NCI-H2196 (cell line): ENCODE results near the gene ADK.
"Not testable (repeated sequence)": the region's sequence is repeated elsewhere in the genome, so short reads cannot be mapped to it uniquely, and the experiment has no call there.

ENCODE experiments used
- DNase-seq: peaks from one replicate; lab custom pipeline; 2025; ENCODE audit not compliant: unreplicated experiment; lab: John Stamatoyannopoulos, UW

The ADK gene

DNA sequence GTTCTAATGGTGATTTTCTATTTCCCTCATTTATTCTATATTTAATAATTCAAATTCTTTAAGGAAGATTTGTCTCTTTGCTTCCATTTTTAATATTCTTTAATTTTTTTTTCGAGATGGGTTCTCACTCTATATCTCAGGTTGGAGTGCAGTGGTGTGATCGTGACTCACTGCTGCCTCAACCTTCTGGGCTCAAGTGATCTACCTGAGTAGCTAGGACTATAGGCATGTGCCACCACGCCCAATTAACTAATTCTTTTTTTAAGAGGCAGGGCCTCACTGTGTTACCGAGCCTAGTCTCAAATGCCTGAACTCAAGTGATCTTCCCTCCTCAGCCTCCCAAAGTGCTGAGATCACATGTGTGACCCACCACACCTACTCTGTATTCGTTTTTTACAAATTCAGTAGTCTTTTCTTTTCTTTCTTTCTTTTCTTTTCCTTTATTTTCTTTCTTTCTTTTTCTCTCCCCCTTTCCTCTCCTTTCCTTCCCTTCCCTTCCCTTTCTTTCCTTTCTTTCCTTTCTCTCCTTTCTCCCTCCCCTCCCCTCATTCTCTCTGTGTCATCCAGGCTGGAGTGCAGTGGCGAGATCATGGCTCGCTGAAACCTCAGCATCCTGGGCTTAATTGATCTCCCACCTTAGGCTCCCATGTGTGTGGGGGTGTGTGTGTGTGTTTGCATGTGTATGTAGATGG is 323.1 kb downstream of the ADK start:
- no peak for DNase-seq

DNA sequence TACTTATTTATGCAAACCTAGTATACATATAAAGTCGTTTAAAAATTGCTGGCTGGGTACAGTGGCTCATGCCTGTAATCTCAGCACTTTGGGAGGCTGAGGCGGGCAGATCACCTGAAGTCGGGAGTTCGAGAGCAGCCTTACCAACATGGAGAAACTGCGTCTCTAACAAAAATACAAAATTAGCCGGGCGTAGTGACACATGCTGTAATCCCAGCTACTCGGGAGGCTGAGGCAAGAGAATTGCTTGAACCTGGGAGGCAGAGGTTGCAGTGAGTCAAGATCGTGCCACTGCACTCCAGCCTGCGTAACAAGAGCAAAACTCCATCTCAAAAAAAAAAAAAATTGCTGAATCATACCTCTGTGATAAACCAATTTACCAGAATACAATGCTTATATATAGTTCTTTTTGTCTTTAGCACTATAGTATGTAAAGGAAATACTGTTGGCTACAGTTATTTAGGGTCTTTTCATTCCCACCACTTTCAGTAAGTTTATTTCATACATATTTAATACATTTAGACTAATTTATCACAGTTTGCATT is 325.2 kb downstream of the ADK start:
- DNase-seq, result not testable (repeated sequence)

DNA sequence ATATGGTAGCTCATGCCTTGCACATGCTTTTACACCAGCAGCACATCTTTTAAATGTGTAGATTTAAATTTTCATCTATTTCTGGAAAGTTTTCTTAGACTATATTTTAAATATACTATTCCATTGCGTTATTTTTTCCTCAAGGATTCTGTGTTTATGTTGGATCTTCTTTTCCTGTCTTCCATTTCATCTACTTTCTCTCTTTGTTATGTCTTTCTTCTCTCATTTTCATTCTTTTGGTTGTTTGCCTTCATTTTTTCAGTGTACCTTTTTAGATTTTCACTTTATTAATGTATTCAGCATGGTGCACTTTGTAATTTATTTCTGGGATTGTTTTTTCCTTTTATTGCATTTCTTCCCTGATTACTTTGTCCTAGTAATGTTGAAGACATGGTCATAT is 329.8 kb downstream of the ADK start:
- no peak for DNase-seq

DNA sequence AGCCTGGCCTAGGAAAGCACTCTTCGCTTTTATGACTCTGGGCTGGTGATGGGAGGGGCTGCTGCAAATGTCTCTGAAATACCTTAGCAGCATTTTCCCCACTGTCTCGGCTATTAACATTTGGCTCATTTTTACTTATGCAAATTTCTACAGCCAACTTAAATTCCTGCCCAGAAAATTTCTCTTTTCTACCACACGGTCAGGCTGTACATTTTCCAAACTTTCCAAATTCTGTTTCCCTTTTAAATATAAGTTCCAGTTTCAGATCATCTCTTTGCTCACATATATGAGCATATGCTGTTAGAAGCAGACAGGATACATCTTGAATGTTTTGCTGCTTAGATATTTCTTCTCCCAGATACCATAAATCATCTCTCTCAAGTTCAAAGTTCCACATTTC is 332.3 kb downstream of the ADK start:
- DNase-seq, result no peak

DNA sequence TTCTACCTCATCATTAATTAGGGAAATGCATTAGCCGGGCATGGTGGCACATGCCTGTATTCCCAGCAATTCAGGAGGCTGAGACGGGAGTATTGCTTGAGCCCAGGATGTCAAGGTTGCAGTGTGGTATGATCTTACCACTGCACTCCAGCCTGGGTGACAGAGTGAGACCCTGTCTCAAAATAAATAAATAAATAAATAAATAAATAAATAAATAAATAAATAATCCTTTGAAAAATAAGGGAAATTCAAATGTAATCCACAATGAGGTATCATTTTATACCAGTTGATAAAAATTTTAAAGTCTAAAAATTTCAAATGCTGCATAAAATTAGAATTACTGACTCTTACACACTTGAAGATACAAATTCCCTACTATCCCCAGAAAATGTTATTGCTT is 334.3 kb downstream of the ADK start:
- DNase-seq, result no peak

DNA sequence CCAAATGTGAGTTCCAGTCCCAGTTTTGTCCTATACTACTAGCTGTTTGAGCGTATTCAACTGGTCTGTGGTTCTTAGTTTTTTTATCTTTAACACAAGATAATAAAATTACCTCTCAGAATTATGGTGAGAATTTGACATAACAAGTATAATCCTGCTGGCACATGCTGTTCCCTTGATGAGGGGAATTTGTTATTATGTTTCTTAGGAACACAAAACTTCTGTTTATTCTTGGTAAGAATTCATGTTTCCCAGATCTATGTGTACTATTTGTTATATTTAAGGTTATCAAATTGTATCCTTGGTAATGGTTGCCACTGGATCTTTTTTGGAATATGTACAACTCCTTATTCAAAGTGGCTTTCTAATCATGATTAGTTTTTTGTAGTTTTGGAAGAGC is 335.6 kb downstream of the ADK start:
- no peak for DNase-seq

DNA sequence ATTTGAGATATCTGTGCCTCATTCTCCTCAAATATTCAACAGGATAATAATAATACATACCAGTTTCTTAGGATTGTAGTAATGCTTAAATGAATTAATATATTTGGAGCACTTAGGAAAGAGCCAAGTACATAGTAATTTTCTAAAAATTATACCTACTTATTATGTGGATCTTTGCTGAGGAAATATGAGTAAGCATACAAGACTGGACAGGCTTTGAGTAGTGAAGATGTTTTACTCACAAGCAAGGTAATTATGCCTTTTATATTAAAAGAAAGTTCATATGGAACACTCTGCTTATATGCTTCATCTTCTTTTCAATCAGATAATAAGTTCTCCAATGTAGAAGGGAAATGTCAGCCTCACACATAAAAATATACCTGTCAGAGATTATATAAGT is 337.9 kb downstream of the ADK start:
- no peak for DNase-seq

DNA sequence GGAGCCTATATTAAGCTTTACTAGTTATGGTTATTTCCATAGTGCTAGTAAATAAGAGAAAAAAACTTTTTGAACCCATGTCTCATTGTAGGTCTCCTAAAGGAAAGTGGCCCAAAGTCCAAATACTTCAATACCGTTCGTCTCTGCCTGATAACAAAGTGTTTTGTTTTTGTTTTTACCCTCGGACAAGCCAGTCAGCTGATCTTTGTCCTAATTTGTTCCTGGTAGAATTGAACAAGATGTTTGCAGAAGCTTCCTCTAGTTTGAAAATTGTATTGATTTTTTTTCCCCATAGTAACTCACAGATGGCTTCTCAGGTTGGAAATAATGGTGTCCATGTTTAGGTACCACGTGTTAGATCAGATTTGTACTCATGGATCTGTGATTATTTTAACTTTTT is 339.5 kb downstream of the ADK start:
- no peak for DNase-seq

DNA sequence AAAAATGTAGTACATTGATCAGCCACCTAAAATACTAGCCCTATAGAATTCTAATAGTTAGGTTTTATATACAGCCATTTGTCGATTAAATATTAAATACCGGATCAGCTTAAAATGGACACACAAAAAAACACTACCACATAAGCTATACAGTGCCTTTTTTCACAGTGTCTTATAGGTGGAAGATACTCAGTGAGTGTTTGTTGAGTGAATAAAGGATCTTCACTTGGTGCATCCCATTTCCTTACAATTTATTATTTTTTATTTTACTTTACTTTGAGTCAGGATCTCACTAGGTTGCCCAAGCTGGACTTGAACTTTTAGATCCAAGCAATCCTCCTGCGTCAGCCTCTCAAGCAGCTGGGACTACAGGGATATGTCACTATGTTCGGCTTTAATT is 340.0 kb downstream of the ADK start:
- DNase-seq, result no peak

DNA sequence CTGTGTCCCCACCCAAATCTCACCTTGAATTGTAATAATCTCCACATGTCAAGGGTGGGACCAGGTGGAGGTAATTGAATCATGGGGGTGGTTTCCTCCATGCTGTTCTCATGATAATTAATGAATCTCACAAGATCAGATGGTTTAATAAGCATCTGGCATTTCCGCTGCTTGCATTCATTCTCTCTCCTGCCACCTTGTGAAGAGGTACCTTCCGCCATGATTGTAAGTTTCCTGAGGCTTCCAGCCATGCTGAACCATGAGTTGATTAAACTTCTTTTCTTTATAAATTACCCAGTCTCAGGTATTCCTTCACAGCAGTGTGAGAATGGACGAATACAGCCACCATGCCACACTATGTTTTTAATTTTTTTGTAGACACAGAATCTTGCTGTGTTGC is 345.3 kb downstream of the ADK start:
- not testable (repeated sequence) for DNase-seq

DNA sequence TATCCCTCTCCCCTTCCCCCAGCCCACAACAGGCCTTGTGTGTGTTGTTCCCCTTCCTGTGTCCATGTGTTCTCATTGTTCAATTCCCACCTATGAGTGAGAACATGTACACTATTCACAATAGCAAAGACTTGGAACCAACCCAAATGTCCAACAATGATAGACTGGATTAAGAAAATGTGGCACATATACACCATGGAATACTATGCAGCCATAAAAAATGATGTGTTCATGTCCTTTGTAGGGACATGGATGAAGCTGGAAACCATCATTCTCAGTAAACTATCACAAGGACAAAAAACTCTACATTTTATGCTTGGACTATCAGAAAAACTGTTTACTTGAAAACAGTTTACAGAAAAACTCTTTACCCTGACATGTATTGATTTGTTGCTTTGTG is 347.6 kb downstream of the ADK start:
- not testable (repeated sequence) for DNase-seq

DNA sequence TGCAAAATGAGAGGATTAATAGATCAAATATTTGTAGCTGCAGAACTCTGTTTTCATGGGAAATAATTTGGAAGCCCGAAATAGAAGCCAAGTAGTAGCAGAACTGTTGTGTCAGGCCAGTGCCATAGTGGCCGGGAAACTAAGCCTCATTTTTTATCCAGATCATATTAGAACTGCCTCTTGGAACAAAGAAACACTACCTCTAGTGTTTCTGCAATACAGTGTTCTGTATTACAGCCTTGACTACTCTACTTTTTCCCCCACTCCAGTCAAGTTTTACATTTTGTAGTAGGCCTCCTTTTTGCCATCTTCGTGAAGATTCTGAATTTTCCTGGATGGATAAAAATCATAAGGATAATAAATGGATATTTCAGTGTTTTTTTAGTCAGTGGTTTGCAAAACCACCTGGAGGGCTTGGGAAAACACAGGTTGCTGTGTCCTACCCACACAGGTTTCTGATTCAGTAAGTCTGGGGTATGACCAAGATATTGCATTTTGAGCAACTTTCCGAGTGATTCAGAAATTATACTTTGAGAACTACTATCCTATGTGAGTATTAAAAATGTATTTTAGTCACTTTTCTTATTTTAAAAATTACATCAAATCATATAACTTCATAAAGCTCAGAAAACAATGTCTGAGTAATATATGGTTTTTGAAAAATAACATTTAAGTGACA is 349.1 kb downstream of the ADK start:
- no peak for DNase-seq

DNA sequence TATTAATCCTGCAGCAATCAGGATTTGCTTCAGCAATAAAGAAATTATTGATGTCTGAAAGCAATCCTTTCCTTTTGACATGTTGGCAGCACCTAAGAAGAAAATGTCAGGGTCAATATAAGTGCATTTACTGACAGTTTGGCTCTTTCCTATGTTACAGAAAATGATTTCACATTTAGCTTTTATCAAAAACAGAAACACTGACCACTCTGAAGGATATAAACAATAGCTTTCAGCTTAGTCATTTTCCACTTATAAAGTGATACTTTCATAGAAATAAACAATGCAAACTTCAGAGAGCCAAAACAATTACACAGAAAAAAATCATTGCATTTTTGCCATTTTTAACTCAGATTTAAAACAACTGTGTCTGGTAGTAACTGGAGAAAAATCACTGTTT is 349.8 kb downstream of the ADK start:
- no peak for DNase-seq

DNA sequence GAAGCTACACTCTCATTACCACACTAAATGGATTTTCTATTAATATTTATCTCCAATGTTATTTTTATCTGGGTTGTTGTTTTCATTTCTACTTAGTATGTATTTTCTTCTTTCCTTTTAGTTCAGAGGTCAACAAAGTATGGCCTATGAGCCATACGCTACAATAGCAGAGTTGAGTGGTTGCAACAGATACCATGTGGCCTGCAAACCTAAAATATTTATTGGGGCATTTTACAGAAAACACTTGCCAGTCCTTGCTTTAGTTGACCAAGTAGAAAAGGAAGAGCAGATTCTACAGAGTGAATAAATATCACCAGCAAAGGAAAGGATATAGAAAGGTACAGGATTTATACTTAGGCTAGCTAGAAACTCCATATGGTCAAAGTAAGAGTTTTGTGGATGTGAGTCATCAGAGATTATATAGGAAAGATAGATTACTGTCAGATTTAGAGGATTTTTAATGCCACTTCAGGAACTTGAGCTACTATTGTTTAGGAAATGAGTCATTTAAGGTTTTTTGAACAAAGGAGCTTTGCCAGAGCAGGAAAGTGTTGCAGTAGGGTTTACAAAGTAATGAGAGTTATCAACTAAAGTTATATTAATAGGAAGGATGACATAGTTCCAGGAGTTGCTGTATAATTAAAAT is 352.1 kb downstream of the ADK start:
- DNase-seq, result no peak

DNA sequence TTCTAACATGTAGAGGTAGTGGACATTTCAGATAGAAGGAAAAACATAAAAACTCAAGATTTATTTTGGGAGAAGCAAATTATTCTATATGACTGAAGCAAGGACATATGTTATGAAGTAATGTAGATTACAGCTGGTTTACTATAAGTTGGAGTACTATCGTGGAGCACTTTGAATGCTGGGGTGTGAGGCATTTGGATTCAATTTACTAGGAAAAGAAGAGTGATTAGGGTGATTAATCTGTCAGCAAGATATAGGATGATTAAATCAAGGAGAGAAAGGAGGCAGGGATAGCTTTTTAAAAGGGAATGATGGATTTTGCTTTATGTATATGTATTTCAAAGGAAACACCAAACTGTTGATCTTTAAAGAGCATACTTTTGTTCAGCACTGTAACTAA is 356.9 kb downstream of the ADK start:
- no peak for DNase-seq

DNA sequence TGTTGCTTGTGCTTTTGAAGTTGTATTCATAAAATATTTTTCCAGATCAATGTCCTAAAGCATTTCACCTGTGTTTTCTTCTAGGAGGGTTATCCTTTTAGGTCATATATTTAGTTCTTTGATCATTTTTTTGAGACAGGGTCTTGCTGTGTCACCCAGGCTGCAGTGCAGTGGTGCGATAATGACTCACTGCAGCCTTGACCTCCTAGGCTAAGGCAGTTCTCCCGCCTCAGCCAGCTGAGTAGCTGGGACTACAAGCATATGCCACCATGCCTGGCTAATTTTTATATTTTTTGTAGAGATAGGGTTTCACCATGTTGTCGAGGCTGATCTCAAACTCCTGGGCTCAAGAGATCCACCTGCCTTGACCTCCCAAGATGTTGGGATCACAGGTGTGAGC is 359.6 kb downstream of the ADK start:
- no peak for DNase-seq

DNA sequence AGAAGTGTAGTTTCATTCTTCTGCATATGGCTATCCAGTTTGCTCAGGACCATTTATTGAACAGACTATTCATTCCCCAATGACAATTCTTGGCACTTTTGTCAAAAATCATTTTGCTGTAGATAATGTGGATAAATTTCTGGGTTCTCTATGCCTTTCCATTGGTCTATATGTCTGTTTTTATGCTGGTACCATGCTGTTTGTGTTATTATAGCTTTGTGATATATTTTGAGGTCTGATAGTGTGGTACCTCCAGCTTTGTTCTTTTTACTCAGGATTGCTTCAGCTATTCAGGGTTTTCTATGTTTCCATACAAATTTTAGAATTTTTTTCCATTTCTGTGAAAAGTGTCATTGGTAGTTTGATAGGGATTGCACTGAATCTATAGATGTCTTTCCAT is 360.0 kb downstream of the ADK start:
- DNase-seq, result no peak

DNA sequence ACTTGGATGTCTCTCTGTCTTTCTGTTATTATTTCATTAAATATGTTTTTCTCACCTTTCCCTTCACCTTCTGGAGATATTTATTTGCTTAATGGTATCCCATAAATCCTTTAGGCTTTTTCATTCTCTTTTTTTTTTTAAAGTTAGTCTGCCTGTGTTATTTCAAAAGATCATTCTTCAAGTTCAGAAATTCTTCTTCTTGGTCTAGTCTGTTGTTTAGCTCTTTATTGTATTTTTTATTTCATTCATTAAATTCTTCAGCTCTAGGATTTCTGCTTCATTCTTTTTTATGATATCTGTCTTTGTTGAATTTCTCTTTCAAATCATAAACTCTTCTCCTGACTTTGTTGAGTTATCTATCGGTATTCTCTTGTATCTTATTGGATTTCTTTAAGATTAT is 363.3 kb downstream of the ADK start:
- no peak for DNase-seq

DNA sequence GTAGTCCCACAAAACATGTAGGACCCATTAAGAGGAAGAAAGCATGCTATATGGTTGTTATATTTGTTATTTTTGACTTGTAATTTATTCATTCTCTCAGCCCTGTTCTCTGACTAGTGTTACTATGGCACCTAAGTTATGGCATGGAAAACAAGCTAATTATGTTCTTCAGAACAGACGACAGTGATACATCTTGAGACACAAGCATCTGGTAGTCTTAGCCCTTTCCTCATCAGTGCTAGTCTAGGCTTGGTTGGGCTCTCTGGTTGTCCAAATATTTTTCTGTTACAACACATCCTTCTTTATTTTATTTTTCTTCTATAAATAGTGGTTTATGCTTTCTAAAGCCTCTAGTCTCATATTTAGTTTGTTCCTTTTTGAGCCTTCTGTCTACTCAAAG is 367.0 kb downstream of the ADK start:
- DNase-seq, result no peak

DNA sequence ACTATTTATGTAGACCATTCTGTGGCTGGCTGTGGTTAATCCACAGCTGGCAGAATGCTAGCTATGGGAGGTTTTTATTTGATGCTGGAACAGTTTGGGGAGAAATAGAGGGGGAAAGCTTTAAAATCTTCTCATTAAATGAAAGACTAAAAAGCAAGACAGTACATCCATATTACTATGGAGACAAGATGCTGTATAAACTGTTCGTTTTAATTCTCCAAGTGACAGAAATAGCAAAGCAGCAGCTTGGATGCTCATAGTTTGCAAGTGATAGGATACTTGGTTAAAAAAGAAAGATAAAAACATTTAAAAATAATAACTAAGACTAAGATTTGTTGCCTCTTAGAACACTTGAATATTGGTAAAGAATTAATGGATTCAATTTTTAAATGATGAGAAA is 370.5 kb downstream of the ADK start:
- no peak for DNase-seq

DNA sequence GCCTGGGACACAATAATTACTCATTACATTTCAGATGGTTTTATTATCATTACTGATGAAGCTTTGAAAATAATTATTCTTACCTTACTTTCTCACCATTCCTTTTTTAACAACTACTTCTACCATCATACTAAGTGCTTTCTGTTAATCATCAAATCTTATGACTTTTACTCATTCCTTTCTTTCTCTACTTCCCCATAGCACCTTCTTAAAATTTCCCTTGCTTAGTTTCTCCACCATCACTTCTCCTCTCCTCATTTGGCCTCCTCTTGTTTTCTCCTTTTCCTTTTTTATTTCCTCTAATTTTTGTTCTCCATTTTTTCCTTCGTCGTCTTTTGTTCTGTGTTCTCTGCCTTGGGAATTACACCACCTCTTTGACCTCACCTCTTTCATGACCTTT is 372.2 kb downstream of the ADK start:
- no peak for DNase-seq

DNA sequence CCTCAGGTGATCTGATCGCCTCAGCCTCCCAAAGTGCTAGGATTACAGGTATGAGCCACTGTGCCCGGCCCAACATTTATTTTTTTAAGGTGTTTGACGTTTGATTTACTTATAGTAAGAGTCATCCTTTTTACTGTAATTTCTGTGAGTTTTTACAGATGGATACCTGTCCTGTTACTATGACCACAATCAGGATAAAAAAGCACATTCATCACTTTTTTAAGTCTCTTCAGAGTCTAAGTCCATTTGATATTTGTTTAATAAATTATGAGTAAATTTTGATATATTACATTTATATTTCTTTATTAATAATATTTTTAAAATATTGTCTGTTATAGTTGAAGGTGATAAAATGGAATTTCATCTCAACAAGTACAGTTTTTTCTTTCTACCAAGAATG is 374.9 kb downstream of the ADK start:
- no peak for DNase-seq
